ENCODE data around the gene CFAP221.

Gene CFAP221

DNA sequence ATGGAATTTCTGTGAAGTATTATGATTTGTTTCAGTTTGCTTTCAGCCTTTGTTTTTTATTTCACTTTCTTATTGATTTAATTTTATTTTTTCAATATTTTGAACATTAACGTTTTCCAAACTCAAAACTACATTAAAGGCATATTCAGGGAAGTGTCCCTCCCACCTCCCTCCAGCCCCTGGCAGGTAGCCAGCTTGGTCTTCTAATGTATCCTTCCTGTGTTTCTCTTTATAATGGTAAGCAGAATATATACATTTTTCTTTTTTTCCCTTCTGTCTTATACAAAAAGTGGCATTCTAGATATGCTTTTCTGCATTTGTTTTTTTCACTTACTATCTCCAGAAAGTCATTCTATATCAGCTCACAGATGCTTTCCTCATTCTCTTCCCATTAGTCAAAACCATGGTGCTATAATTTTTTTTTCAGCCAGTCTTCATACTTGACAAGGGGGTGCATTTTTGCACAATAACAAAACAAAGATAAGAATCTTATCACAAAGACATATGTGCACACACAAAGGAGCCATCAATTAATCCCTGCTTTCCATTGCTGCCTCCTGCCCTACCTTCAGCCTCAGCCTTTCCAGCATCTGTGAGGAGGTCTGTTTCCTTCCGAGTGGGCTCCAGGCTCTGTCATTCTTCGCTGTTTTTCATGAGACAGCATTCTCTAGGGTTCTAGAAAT is 101.1 kb downstream of the CFAP221 start:
- H3K4me3 ChIP-seq (ENCODE audit: low read depth, low read length): no peak overlapping the region
- DNase-seq (ENCODE audit: low read depth): no peak
- TF ChIP-seq, protein P1, sequence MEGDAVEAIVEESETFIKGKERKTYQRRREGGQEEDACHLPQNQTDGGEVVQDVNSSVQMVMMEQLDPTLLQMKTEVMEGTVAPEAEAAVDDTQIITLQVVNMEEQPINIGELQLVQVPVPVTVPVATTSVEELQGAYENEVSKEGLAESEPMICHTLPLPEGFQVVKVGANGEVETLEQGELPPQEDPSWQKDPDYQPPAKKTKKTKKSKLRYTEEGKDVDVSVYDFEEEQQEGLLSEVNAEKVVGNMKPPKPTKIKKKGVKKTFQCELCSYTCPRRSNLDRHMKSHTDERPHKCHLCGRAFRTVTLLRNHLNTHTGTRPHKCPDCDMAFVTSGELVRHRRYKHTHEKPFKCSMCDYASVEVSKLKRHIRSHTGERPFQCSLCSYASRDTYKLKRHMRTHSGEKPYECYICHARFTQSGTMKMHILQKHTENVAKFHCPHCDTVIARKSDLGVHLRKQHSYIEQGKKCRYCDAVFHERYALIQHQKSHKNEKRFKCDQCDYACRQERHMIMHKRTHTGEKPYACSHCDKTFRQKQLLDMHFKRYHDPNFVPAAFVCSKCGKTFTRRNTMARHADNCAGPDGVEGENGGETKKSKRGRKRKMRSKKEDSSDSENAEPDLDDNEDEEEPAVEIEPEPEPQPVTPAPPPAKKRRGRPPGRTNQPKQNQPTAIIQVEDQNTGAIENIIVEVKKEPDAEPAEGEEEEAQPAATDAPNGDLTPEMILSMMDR (IDR thresholded peaks at IDR 0.05; ENCODE audit: insufficient read depth, low read depth, low read length, missing control alignments): no peak

DNA sequence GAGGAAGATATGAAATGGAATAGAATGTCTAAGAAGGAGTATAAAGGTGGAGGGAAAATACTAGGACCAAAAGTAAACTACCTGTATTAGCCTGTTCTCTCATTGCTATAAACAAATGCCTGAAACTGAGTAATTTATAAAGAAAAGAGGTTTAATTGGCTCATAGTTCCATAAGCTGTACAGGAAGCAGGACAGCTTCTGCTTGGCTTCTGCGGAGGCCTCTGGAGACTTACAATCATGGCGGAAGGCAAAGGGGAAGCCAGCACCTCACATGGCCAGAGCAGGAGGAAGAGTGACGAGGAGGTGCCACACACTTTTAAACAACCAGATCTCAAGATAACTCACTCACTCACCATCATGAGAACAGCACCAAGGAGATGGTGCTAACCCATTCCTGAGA is 101.9 kb downstream of the CFAP221 start:
- DNase-seq (ENCODE audit: low read depth): no peak
- TF ChIP-seq, protein P1 (IDR thresholded peaks at IDR 0.05; ENCODE audit: insufficient read depth, low read depth, low read length, missing control alignments): no peak

DNA sequence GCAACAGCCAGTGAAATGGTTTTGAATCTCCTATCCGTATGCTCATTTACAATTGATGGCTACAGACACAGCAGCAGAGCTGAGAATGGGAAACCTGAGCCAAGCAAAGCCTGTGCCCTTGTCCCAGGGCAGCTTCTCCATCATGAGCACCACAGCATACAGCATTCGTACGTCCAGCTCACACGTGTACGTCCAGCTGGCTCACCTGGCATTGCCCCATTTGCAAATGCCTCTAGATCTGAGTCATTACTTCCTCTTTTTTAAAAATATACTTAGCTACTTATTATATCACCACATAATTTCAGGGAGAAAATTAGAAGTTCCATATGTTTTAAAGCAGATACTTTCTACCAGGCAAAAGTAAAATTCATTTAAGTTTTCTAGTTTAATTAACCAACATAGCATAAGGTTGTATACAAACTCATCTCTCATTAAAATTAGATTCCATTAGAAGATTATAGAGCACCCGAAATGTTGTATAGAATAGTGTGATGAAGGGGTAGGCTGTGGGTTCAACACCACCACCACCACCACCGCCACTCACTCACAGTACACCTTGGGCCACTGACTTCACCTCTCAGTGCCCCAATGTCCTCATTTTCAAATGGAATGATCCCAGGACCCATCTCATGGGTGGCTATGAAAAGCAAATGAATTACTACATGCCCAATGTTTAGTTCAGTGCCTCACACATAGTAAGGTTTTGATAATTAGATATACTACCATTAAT is 103.4 kb downstream of the CFAP221 start:
- peak; percentile 57 for DNase-seq (ENCODE audit: low read depth)
- TF ChIP-seq, protein P1 (IDR thresholded peaks at IDR 0.05; ENCODE audit: insufficient read depth, low read depth, low read length, missing control alignments): no peak

More for the DNA sequence above, 101.9 kb downstream of the CFAP221 start:
- no peak overlapping the region for H3K4me3 ChIP-seq (ENCODE audit: low read depth, low read length)

DNA sequence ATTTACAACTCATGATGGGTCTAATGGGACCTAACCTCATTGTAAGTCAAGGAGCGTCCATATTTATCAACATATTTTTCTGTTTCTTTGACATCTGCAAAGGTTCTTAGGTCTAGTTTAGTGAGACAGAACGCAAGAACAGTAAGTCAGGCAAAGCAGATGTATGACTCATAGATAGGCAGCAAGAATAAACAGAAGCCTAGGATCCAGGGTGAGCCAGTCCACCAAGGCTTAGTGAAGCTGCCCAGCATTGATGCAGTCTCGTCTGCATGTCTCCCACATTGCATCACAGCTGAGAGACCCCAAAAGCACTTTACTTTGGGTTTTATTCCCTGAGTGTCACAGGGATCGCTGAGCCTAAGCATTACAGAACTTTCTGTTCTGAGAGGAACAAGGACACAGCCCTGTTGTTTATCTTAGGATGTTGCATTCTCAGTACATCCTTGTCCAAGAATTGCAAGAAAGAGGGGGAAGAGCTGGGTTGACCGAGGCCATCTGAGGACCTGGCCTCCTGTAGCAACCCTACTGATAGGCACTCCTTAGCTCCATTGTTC is 105.2 kb downstream of the CFAP221 start:
- H3K4me3 ChIP-seq (ENCODE audit: low read depth, low read length): no peak overlapping the region
- TF ChIP-seq, protein P1 (IDR thresholded peaks at IDR 0.05; ENCODE audit: insufficient read depth, low read depth, low read length, missing control alignments): no peak
- DNase-seq (ENCODE audit: low read depth): no peak

More for the DNA sequence above, 103.4 kb downstream of the CFAP221 start:
- no peak overlapping the region for H3K4me3 ChIP-seq (ENCODE audit: low read depth, low read length)

DNA sequence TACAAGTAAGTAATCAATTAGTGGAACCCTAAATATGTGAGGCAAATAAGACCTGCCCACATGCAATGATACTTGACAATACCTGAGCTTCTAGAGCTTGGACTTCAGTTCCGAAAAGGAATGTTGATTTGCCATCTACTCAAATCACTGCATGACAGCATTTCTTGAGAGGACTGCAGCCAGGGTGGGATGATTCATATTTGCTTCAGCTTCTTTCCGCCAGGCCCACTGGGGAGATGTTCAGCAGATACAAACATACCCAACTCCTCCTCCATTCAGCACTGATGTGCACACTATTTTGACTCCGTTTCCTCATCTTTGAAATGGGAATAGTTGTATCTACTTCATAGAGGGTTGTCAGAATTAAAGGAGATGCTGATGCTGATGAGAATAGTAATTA is 106.0 kb downstream of the CFAP221 start:
- no peak overlapping the region for H3K4me3 ChIP-seq (ENCODE audit: low read depth, low read length)
- DNase-seq (ENCODE audit: low read depth): no peak
- TF ChIP-seq, protein P1 (IDR thresholded peaks at IDR 0.05; ENCODE audit: insufficient read depth, low read depth, low read length, missing control alignments): no peak

GRCh38 chr2:119650846-119651370 is 106.7 kb downstream of the CFAP221 start:
- DNase-seq (ENCODE audit: low read depth): no peak
- TF ChIP-seq, protein P1 (IDR thresholded peaks at IDR 0.05; ENCODE audit: insufficient read depth, low read depth, low read length, missing control alignments): no peak
- H3K4me3 ChIP-seq (ENCODE audit: low read depth, low read length): no peak overlapping the region

Measured in GM12865 (cell line).